B cell (primary cell): ENCODE data around the gene RFT1. TPM values are rescaled to one million over a fixed set of nuclear protein-coding genes. Genes with fewer than 3 reads are reported as not detected.
A peak's percentile ranks its signal among the peaks of the same experiment; 100 is the strongest.

ENCODE experiments used
- ATAC-seq: fragments of 200-7000 bp; cut with Tn5 transposase; one replicate; pipeline ENCODE4 v1.10.0; 2021; ENCODE audit warnings: low read depth, mild to moderate bottlenecking, moderate number of reproducible peaks, moderate library complexity
- CTCF ChIA-PET: fragments of 350-600 bp; sonication (Branson Sonifier 250); formaldehyde crosslinking; loops from one replicate; lab custom pipeline; 2021; ENCODE audit warnings: antibody characterized with exemption, inconsistent platforms; lab: Charles Lee
- POLR2A ChIA-PET: fragments of 350-600 bp; sonication (Branson Sonifier 250); formaldehyde crosslinking; loops from one replicate; lab custom pipeline; 2021; ENCODE audit warnings: antibody characterized with exemption; lab: Charles Lee
- DNase-seq: peaks from one replicate; pipeline ENCODE4 v3.0.0; 2013
- H2AFZ ChIP-seq: 2 replicates; pipeline ENCODE4 v1.6.1; 2012; ENCODE audit warnings: mild to moderate bottlenecking, low read depth, low read length; ENCODE audit not compliant: insufficient read depth, poor library complexity, severe bottlenecking
- H3K27ac ChIP-seq, 2 donors: 1 replicate in 1 of 2; 2 replicates in 1 of 2; pipeline ENCODE4 v1.5.1; 2012 to 2013; ENCODE audit warnings: low read length in 2 of 2, mild to moderate bottlenecking in 2 of 2, moderate library complexity in 1 of 2
- H3K27me3 ChIP-seq, 4 experiments: fragments of 200-600 bp in 1 of 4; sonication (generic) in 1 of 4; replicated peaks in 1 of 4; 1 replicate in 2 of 4; 2 replicates in 2 of 4; pipeline versions ENCODE4 v1.6.1 to v1.7.0; 2013 to 2016; ENCODE audit warnings: low read length in 3 of 4, mild to moderate bottlenecking in 2 of 4, mixed read lengths in 1 of 4, moderate library complexity in 1 of 4; ENCODE audit not compliant: insufficient read depth in 4 of 4, control insufficient read depth in 3 of 4; ENCODE audit errors: control extremely low read depth in 1 of 4
- H3K36me3 ChIP-seq, 2 experiments: replicated peaks in 1 of 2; 1 replicate in 1 of 2; 2 replicates in 1 of 2; pipeline versions ENCODE4 v1.6.1 to v1.7.1; 2013; ENCODE audit warnings: low read length in 1 of 2; ENCODE audit not compliant: insufficient read depth in 2 of 2, control insufficient read depth in 1 of 2; ENCODE audit errors: control extremely low read depth in 1 of 2, extremely low read depth in 1 of 2
- H3K4me1 ChIP-seq, 2 donors: fragments of 200-600 bp in 1 of 2; sonication (generic) in 1 of 2; 1 replicate in 1 of 2; 2 replicates in 1 of 2; pipeline versions ENCODE4 v1.5.1 to v1.6.1; 2013 to 2017; ENCODE audit warnings: low read length in 2 of 2; ENCODE audit not compliant: control insufficient read depth in 2 of 2, insufficient read depth in 2 of 2
- H3K4me2 ChIP-seq: replicated peaks from 2 replicates; pipeline ENCODE3; 2012; ENCODE audit warnings: mild to moderate bottlenecking, low read depth, low read length; ENCODE audit not compliant: poor library complexity, severe bottlenecking
- H3K4me3 ChIP-seq, 5 experiments: fragments of 200-600 bp in 1 of 5; sonication (generic) in 1 of 5; 1 replicate in 3 of 5; 2 replicates in 2 of 5; pipeline versions ENCODE4 v1.5.1 to v1.7.0; 2011 to 2016; ENCODE audit warnings: low read length in 4 of 5, mild to moderate bottlenecking in 4 of 5, low read depth in 2 of 5, control low read depth in 1 of 5, moderate library complexity in 1 of 5; ENCODE audit not compliant: insufficient read depth in 1 of 5; ENCODE audit errors: control extremely low read depth in 1 of 5, extremely low read depth in 1 of 5
- H3K79me2 ChIP-seq: fragments of 200-600 bp; sonication (generic); one replicate; pipeline ENCODE4 v1.6.0; 2016; ENCODE audit warnings: low read length; ENCODE audit not compliant: control insufficient read depth, insufficient read depth
- H3K9ac ChIP-seq: fragments of 200-600 bp; sonication (generic); 2 replicates; pipeline ENCODE4 v1.6.1; 2017; ENCODE audit warnings: mild to moderate bottlenecking, low read length, moderate library complexity
- H3K9me3 ChIP-seq, 3 donors: one replicate each; pipeline versions ENCODE4 v1.6.1 to v1.7.1; 2013; ENCODE audit warnings: low read length in 2 of 3; ENCODE audit not compliant: control insufficient read depth in 2 of 3, insufficient read depth in 1 of 3; ENCODE audit errors: control extremely low read depth in 1 of 3
- H4K20me1 ChIP-seq: 2 replicates; pipeline ENCODE4 v1.6.0; 2012; ENCODE audit warnings: mild to moderate bottlenecking, low read length; ENCODE audit not compliant: insufficient read depth, control insufficient read depth, poor library complexity, severe bottlenecking
- H3K27ac Mint-ChIP-seq: one replicate; pipeline ENCODE4 v1.8.0; 2021; ENCODE audit warnings: mixed read lengths
- H3K27me3 Mint-ChIP-seq: one replicate; pipeline ENCODE4 v1.8.0; 2021; ENCODE audit warnings: mixed read lengths
- H3K4me1 Mint-ChIP-seq: one replicate; pipeline ENCODE4 v1.8.0; 2021; ENCODE audit warnings: mixed read lengths
- H3K4me3 Mint-ChIP-seq: one replicate; pipeline ENCODE4 v1.8.0; 2021; ENCODE audit warnings: mixed read lengths
- H3K9me3 Mint-ChIP-seq: one replicate; pipeline ENCODE4 v1.8.0; 2022; ENCODE audit warnings: mixed read lengths; ENCODE audit not compliant: insufficient read depth
- EZH2 ChIP-seq: IDR thresholded peaks from 2 replicates; pipeline ENCODE4 v1.6.1; 2012; ENCODE audit warnings: borderline replicate concordance, low read depth, mild to moderate bottlenecking, moderate library complexity, low read length; ENCODE audit not compliant: insufficient read depth, poor library complexity, severe bottlenecking
- whole genome bisulfite sequencing: methylation state at CpG from one replicate; pipeline ENCODE4 v1.1.5; 2013; ENCODE audit warnings: missing lambda C conversion rate; ENCODE audit not compliant: insufficient coverage; 5-methylcytosine and 5-hydroxymethylcytosine counted together
- intact Hi-C: fragments of 100-400 bp; cut with micrococcal nuclease; formaldehyde crosslinking; loops from one replicate; pipeline ENCODE4 v1.10.0; 2022
- polyA plus RNA-seq: library from polyadenylated mRNA; depleted of rRNA; stranded (reverse); fragments of >200 nt; gene quantifications from 2 replicates; pipeline ENCODE4 v1.2.3, GENCODE V29; 2012
- total RNA-seq, 2 donors: library from RNA; stranded (reverse); fragments of 120-200 nt in 1 of 2; gene quantifications; 1 replicate in 1 of 2; 2 replicates in 1 of 2; pipeline versions ENCODE4 v1.2.3 to v1.2.4, GENCODE V29; 2013 to 2022
- TF ChIP-seq, protein P1 (sequence below): fragments of 200-600 bp; IDR thresholded peaks from one replicate; pipeline ENCODE4 v1.8.0; 2022; ENCODE audit warnings: antibody characterized with exemption, mild to moderate bottlenecking

The RFT1 gene
- total and polyA plus RNA-seq, 2 donors (not counting 1 experiment from before 2014, with no cell fraction given): 12.1 to 28.9 TPM

DNA sequence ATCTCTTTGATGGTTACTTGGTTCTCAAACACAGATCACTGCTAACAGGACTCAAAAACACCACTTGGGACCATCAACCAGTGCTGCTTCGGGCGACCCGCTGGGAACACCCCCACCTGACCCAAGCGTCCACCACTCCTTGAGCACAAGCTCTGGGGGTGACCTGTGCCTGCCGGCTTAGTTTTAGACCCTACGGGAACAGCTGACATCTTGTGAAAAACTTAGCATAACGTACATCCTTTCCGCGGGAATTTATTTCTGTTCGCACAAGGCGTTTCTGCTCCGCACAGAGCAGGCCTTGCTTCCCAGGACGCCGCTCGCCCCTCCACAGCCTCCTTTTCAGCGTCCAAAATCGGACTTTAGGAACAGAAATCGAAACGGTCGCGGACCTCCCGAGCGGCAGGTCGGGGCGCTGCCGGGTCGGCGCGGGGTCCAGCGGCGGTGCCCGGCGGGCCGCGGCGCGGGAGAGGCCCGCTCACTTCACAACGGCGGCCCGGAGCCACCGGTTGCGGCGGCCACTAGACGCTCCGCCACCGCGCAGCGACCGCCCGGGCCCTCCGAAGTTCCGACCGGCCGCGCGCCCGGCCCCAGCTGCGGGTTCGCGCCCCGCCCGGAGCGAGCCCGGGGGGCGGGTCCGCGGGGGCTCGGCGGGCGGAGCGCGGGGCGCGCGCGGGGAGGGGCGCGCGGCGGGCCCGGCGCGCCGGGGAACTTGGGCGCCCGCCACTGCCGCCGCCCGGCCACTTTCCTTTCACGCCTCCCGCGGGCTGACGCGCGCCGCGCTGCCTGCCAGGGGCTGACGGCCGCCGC is 85.3 kb downstream of the RFT1 start:
- Histone ChIP-seq H2AFZ (peak overlapping the region; percentile 70), H3K36me3 (no peaks in the 10 kb centered on the region), H3K4me3 (peak overlapping the region; percentile 34 to 84 (median 72)), H3K4me2 (peak overlapping the region; percentile 78), H4K20me1 (peaks cover 17% of the 10 kb centered on the region), H3K27me3 (no peaks in the 10 kb centered on the region), H3K9ac (peak overlapping the region; percentile 81), H3K4me1 (peaks cover 26 to 38% of the 10 kb centered on the region in 2 donors), H3K9me3 (no peaks in the 10 kb centered on the region), H3K79me2 (peaks cover 46% of the 10 kb centered on the region), H3K27ac (peak overlapping the region; percentile 81 to 88)
- no peak for TF ChIP-seq EZH2
- TF ChIP-seq, protein P1, sequence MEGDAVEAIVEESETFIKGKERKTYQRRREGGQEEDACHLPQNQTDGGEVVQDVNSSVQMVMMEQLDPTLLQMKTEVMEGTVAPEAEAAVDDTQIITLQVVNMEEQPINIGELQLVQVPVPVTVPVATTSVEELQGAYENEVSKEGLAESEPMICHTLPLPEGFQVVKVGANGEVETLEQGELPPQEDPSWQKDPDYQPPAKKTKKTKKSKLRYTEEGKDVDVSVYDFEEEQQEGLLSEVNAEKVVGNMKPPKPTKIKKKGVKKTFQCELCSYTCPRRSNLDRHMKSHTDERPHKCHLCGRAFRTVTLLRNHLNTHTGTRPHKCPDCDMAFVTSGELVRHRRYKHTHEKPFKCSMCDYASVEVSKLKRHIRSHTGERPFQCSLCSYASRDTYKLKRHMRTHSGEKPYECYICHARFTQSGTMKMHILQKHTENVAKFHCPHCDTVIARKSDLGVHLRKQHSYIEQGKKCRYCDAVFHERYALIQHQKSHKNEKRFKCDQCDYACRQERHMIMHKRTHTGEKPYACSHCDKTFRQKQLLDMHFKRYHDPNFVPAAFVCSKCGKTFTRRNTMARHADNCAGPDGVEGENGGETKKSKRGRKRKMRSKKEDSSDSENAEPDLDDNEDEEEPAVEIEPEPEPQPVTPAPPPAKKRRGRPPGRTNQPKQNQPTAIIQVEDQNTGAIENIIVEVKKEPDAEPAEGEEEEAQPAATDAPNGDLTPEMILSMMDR: no peak
- peak overlapping the region; percentile 99 for H3K27ac Mint-ChIP-seq
- no peaks in the 10 kb centered on the region for H3K9me3 Mint-ChIP-seq
- WGBS: 1% methylated on average over 101 of the region's 101 CpGs
- intact Hi-C loops: loop anchor here (2.0 to 5.0 kb wide), 3 partner anchors 26 to 274 kb away; partner anchors contain the start of gene NEK4
- H3K4me3 Mint-ChIP-seq: peak overlapping the region; percentile 98
- ChIA-PET POLR2A (interaction anchor here (0.5 to 2.4 kb wide), 6 partner anchors 14 to 274 kb away, joined by 3 to 17 read pairs (median 4); partner anchors contain the start of gene NEK4), CTCF (interaction anchor here (0.7 to 2.6 kb wide), 11 partner anchors 10 to 274 kb away, joined by 3 to 13 read pairs (median 5); partner anchors contain the start of gene NEK4)
- ATAC-seq (peak; percentile 55), DNase-seq (peak; percentile 87)
- peaks cover 49% of the 10 kb centered on the region for H3K4me1 Mint-ChIP-seq
- H3K27me3 Mint-ChIP-seq: no peaks in the 10 kb centered on the region
